Vagina (tissue), 2 donors: ENCODE data around the gene COPS6.

Experiments
- POLR2A ChIP-seq, 2 donors: fragments of 450-650 bp; IDR thresholded peaks; one replicate each; pipeline ENCODE4 v1.6.1; 2017; ENCODE audit warnings: antibody characterized with exemption in 2 of 2, mild to moderate bottlenecking in 2 of 2, moderate library complexity in 2 of 2
- TF ChIP-seq, protein P1 (sequence below), 3 experiments: fragments of 450-650 bp in 2 of 3; fragments of 200-600 bp in 1 of 3; sonication (generic) in 1 of 3; IDR thresholded peaks; one replicate each; pipeline ENCODE4 v1.5.1; 2017 to 2019; ENCODE audit warnings: antibody characterized with exemption in 3 of 3, mild to moderate bottlenecking in 2 of 3, moderate library complexity in 2 of 3

DNA sequence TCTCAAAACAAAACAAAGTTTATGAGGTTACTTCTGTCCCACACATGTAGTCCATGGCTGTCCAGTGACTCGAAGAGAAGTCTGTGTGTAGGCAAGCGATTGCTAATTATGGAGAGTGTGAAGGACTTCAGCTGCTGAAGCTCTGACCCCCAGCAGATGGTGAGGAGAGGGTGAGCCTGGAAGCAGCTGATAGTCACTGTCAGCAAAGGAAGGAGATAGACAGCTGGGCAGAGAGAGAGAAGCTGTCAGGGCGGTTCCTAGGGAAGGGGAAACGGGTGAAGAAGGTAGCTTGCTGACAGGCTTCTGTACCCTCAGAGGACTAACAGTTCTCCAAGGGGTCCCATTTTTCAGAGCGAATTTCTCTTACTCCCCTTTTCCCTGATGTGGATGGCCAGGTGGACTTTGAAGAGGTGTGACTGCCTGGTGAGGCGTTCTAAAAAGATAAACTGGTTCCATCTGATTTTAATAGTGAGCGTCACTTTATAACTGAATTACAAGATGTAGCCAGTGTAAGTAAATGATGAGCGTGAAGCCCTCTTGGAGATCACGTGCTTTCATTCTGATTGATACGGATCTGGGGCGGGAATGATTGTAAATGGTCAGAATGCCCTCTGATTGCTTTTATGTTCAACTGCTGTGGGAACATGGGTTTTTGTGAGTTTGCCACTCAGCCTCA lies 27.1 kb upstream of the COPS6 start:
- TF ChIP-seq, protein P1, sequence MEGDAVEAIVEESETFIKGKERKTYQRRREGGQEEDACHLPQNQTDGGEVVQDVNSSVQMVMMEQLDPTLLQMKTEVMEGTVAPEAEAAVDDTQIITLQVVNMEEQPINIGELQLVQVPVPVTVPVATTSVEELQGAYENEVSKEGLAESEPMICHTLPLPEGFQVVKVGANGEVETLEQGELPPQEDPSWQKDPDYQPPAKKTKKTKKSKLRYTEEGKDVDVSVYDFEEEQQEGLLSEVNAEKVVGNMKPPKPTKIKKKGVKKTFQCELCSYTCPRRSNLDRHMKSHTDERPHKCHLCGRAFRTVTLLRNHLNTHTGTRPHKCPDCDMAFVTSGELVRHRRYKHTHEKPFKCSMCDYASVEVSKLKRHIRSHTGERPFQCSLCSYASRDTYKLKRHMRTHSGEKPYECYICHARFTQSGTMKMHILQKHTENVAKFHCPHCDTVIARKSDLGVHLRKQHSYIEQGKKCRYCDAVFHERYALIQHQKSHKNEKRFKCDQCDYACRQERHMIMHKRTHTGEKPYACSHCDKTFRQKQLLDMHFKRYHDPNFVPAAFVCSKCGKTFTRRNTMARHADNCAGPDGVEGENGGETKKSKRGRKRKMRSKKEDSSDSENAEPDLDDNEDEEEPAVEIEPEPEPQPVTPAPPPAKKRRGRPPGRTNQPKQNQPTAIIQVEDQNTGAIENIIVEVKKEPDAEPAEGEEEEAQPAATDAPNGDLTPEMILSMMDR (IDR thresholded peaks at IDR 0.05) = no peak
- no peak for TF ChIP-seq POLR2A (IDR thresholded peaks at IDR 0.05)
